Gastrocnemius medialis (tissue), 4 donors: ENCODE data around the gene MVB12A. TPM values are rescaled to one million over a fixed set of nuclear protein-coding genes. Genes with fewer than 3 reads are reported as not detected.
A peak's percentile ranks its signal among the peaks of the same experiment; 100 is the strongest.

Experiments used
- ATAC-seq, 2 donors: fragments of 150-250 bp; one replicate each; pipeline ENCODE4 v1.9.1; 2016
- DNase-seq, 2 donors: peaks; one replicate each; pipeline ENCODE4 v3.0.0-alpha.2; 2019
- H3K27ac ChIP-seq, 4 donors: fragments of 200-600 bp; sonication (generic); 1 replicate in 1 of 4; 2 replicates in 3 of 4; pipeline ENCODE4 v1.5.1; 2016 to 2018; ENCODE audit warnings: mild to moderate bottlenecking in 2 of 4, moderate library complexity in 1 of 4
- H3K27me3 ChIP-seq, 3 donors: fragments of 200-600 bp; sonication (generic) in 2 of 3; 1 replicate in 1 of 3; 2 replicates in 2 of 3; pipeline versions ENCODE4 v1.5.1 to v1.6.0; 2016 to 2019; ENCODE audit warnings: mild to moderate bottlenecking in 1 of 3, moderate library complexity in 1 of 3
- H3K36me3 ChIP-seq, 2 donors: fragments of 200-600 bp; sonication (generic) in 1 of 2; one replicate each; pipeline ENCODE4 v1.5.1; 2017 to 2018
- H3K4me1 ChIP-seq, 2 donors: fragments of 200-600 bp; sonication (generic) in 1 of 2; one replicate each; pipeline ENCODE4 v1.5.1; 2016 to 2017; ENCODE audit warnings: mild to moderate bottlenecking in 2 of 2
- H3K4me3 ChIP-seq, 4 donors: fragments of 200-600 bp; sonication (generic) in 3 of 4; 1 replicate in 1 of 4; 2 replicates in 3 of 4; pipeline ENCODE4 v1.5.1; 2016 to 2019; ENCODE audit warnings: mild to moderate bottlenecking in 2 of 4
- H3K9me3 ChIP-seq, 3 donors: fragments of 200-600 bp; sonication (generic) in 2 of 3; 1 replicate in 1 of 3; 2 replicates in 2 of 3; pipeline ENCODE4 v1.5.1; 2016 to 2019
- POLR2A ChIP-seq, 2 donors: fragments of 450-650 bp; IDR thresholded peaks; one replicate each; pipeline ENCODE4 v1.6.1; 2017; ENCODE audit warnings: antibody characterized with exemption in 2 of 2, mild to moderate bottlenecking in 2 of 2, moderate library complexity in 2 of 2
- in situ Hi-C, 4 donors: fragments of 200-750 bp; cut with MboI; loops; one replicate each; pipeline versions ENCODE4 v1.15.0 to v1.8.0; 2017; ENCODE audit warnings: low sequenced_read_pairs in 4 of 4
- intact Hi-C: fragments of 100-400 bp; cut with DNase I; formaldehyde crosslinking; loops from one replicate; pipeline ENCODE4 v1.15.1; 2023; ENCODE audit warnings: low total_unique reads
- total RNA-seq, 4 donors: library from RNA; depleted of rRNA; stranded (reverse); fragments of >200 nt; gene quantifications; one replicate each; pipeline versions ENCODE4 v1.1.0 to v1.2.3, GENCODE V29; 2016
- TF ChIP-seq, protein P1 (sequence below), 5 experiments: fragments of 450-650 bp in 3 of 5; fragments of 200-600 bp in 2 of 5; sonication (generic) in 2 of 5; IDR thresholded peaks in 4 of 5; conservative IDR thresholded peaks in 1 of 5; 1 replicate in 4 of 5; 2 replicates in 1 of 5; pipeline ENCODE4 v1.5.1; 2016 to 2019; ENCODE audit warnings: antibody characterized with exemption in 5 of 5, mild to moderate bottlenecking in 3 of 5, moderate library complexity in 3 of 5

The MVB12A gene
- total RNA-seq, 4 donors from 2014 or later, result 35.8 to 62.7 (median 52.3) TPM

DNA sequence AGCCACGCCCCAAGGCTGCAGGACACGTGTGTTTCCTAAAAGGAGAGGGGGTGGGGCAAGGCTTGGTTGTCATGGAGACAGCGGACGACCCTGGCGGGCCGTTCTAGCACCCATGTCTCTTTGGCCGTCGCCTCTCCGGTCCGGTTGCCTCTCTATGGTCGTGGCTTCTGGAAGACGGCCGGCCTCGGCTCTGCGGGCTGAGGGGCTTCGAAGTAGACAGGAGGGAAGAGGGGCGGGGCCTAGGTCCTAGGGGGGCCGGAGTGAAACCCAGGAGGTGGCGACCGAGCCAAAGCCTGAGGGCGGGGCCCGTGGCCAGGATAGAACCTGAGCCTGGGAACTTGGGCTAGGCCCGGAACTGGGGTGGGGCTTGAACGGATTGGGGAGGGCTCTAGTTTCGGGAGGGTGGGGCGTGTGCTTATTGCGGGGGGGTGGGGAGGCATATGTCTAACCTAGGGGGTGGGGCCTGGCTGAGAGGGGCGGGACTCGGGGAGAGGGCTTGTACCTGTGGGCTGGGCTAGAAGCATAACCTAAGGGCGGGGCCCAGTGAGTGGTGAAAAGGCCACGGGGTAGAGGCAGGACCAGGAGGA is 49.7 kb downstream of the MVB12A start:
- Histone ChIP-seq H3K27ac (peak overlapping the region; percentile 92 to 100 (median 96)), H3K27me3 (no peaks in the 10 kb centered on the region), H3K36me3 (no peaks in the 10 kb centered on the region), H3K4me1 (peaks cover 13 to 37% of the 10 kb centered on the region in 2 donors), H3K9me3 (no peaks in the 10 kb centered on the region), H3K4me3 (peak overlapping the region; percentile 74 to 91 (median 80))
- TF ChIP-seq, protein P1, sequence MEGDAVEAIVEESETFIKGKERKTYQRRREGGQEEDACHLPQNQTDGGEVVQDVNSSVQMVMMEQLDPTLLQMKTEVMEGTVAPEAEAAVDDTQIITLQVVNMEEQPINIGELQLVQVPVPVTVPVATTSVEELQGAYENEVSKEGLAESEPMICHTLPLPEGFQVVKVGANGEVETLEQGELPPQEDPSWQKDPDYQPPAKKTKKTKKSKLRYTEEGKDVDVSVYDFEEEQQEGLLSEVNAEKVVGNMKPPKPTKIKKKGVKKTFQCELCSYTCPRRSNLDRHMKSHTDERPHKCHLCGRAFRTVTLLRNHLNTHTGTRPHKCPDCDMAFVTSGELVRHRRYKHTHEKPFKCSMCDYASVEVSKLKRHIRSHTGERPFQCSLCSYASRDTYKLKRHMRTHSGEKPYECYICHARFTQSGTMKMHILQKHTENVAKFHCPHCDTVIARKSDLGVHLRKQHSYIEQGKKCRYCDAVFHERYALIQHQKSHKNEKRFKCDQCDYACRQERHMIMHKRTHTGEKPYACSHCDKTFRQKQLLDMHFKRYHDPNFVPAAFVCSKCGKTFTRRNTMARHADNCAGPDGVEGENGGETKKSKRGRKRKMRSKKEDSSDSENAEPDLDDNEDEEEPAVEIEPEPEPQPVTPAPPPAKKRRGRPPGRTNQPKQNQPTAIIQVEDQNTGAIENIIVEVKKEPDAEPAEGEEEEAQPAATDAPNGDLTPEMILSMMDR (IDR thresholded peaks at IDR 0.05 in 4 of 5, conservative IDR thresholded peaks at IDR 0.05 in 1 of 5), result no peak
- TF ChIP-seq POLR2A (IDR thresholded peaks at IDR 0.05), result no peak
- in situ Hi-C loops, result loop anchor here in 2 of 4 donors (10.0 kb wide), 2 partner anchors 75 to 125 kb away; partner anchors contain the start of gene CCDC194 (in 1 of the 2)
- intact Hi-C loops, result loop anchor here (1.0 to 5.0 kb wide), 5 partner anchors 47 to 164 kb away; partner anchors contain the start of genes COLGALT1, DDA1, MRPL34 and MVB12A
- ATAC-seq (peak; percentile 59 to 62), DNase-seq (peak; percentile 98)

DNA sequence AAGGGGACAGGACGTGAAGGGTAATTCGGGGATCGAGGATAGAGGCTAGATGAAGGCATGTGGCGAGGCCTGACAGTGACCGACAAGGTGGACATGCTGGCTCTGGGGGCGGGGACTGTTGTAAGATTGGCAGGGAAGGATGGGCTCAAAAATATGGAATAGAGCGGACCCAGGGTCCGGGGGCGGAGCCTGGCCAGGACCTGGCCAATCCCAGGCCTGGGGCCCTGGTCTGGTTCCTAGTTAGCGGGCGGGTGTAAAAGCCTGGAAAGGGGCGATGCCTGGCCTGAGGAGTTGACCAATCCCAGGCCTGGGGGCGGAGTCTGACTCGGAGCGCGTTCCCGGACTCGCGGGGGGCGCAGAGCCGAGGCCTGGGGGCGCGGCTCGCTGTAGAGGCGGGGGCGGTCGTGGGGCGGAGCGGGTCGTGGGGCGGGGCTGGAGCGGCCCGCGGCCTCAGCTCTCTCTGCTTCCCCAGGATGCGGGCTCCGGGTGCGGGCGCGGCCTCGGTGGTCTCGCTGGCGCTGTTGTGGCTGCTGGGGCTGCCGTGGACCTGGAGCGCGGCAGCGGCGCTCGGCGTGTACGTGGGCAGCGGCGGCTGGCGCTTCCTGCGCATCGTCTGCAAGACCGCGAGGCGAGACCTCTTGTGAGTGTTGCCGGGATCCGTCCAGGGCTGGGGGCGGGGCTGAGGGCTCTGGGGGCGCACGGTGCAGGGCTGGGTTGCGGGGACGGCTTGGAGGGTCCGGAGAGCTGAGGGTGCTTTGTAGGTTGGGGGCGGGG is 50.4 kb downstream of the MVB12A start, which contains the start of gene SLC27A1:
TSS of gene SLC27A1 (plus strand) at position 457 of the 774 bp plus-strand sequence. CDS start at position 474, 17 bp downstream.
- peak; percentile 44 to 63 for TF ChIP-seq POLR2A (IDR thresholded peaks at IDR 0.05)
- TF ChIP-seq, protein P1 (IDR thresholded peaks at IDR 0.05 in 4 of 5, conservative IDR thresholded peaks at IDR 0.05 in 1 of 5), result peak in 1 of 5 experiments; percentile 6
- Histone ChIP-seq H3K9me3 (no peaks in the 10 kb centered on the region), H3K27ac (peak within 1 kb of the TSS; percentile 92 to 100 (median 96)), H3K27me3 (no peaks in the 10 kb centered on the region), H3K36me3 (no peaks in the 10 kb centered on the region), H3K4me1 (peaks cover 19 to 41% of the 10 kb centered on the region in 2 donors), H3K4me3 (peak within 1 kb of the TSS; percentile 74 to 91 (median 80))
- intact Hi-C loops (loop anchor here (5.0 kb wide), 1 partner anchor 87 kb away; the partner anchor contains the start of gene COLGALT1), in situ Hi-C loops (no loop called here)
- ATAC-seq (peak; percentile 68 to 70), DNase-seq (peak; percentile 98 to 99)

DNA sequence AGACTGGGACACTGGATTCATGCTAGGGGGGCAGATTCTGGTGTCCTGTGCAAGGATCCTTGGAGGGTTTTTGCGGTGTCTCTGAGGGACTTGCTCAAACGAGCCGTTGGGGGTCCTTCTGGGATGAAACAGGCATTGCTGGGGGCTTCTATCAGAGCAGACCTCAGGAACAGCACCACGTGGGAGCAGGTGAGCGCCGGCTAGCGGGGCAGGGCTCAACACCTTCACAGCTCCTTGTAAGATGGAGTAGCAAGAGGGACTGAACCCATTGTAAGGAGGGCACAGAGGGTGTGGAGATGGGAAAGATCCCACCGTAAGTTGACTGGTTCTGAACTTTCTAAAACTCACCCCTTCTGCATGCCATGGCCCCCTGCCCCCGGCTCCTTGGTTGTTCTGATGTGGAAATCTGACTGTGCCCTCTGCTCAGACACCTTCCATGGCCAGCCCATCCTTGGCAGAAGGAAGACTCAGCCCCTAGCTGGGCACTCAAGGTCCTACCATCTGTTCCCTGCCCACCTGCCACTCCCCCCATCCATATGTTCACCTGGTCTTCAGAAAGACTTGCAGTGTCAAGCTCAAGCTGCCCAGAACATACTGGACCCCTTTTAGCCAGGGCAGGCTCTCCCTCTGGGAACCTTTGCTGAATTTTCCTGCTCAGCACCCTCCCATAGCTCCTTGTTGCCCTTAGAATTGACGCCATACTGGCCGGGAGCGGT is 51.7 kb downstream of the MVB12A start:
- no peak for ATAC-seq
- no peak for DNase-seq

DNA sequence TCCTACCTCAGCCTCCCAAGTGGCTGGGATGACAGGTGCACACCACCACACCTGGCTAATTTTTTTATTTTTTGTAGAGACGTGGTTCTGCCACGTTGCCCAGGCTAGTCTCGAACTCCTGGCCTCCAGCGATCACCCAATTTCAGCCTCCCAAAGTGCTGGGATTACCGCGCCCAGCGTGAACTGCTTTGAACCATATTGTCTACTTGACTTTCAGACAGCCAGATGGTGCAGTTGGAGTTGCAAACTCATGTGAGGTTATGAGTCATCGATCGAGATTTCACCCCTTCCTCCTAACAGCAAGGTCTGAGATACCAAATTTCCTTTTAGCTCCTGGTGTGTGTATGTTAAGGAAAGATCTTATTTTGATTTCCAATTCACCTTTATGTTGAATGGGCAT is 53.2 kb downstream of the MVB12A start:
- DNase-seq (peak in 1 of 2 donors; percentile 49), ATAC-seq (no peak)
- Histone ChIP-seq H3K4me3 (no peak overlapping the region), H3K36me3 (no peaks in the 10 kb centered on the region), H3K27me3 (no peaks in the 10 kb centered on the region), H3K4me1 (peaks cover 33 to 42% of the 10 kb centered on the region in 2 donors), H3K27ac (peak overlapping the region; percentile 92 to 100 (median 96)), H3K9me3 (no peaks in the 10 kb centered on the region)
- TF ChIP-seq POLR2A (IDR thresholded peaks at IDR 0.05), result no peak
- TF ChIP-seq, protein P1 (IDR thresholded peaks at IDR 0.05 in 4 of 5, conservative IDR thresholded peaks at IDR 0.05 in 1 of 5), result no peak
- intact Hi-C loops (loop anchor here (5.0 kb wide), 1 partner anchor 84 kb away; the partner anchor contains the start of gene COLGALT1), in situ Hi-C loops (no loop called here)

More for the DNA sequence above, 51.7 kb downstream of the MVB12A start:
- peak overlapping the region; percentile 74 to 91 (median 80) for H3K4me3 ChIP-seq
- in situ Hi-C loops (no loop called here), intact Hi-C loops (loop anchor here (5.0 kb wide), 1 partner anchor 86 kb away; the partner anchor contains the start of gene COLGALT1)
- H3K4me1 ChIP-seq, result peaks cover 32 to 48% of the 10 kb centered on the region in 2 donors
- TF ChIP-seq POLR2A (IDR thresholded peaks at IDR 0.05), result no peak
- TF ChIP-seq, protein P1 (IDR thresholded peaks at IDR 0.05 in 4 of 5, conservative IDR thresholded peaks at IDR 0.05 in 1 of 5), result no peak
- H3K9me3 ChIP-seq, result no peaks in the 10 kb centered on the region
- H3K27ac ChIP-seq, result peak overlapping the region; percentile 92 to 100 (median 96)
- no peaks in the 10 kb centered on the region for H3K27me3 ChIP-seq
- H3K36me3 ChIP-seq, result no peaks in the 10 kb centered on the region
